ENCODE data around the gene ATL1.
"Not testable (repeated sequence)": the region's sequence is repeated elsewhere in the genome, so short reads cannot be mapped to it uniquely, and the experiment has no call there.

ATL1 gene

GRCh38 chr14:50601394-50601793, 41.4 kb downstream of the ATL1 start:
- DNase-seq (ENCODE audit: low read depth in 3 of 3) = no peak

GRCh38 chr14:50602035-50602434, 42.1 kb downstream of the ATL1 start:
- no peak for DNase-seq (ENCODE audit: low read depth in 3 of 3)

- DNase-seq (ENCODE audit: low read depth in 3 of 3) = no peak
These were observed 43.6 kb downstream of the ATL1 start for GRCh38 chr14:50603565-50603964.

GRCh38 chr14:50605766-50606165, 45.8 kb downstream of the ATL1 start:
- DNase-seq (ENCODE audit: low read depth in 3 of 3) = no peak

GRCh38 chr14:50606468-50606867, 46.5 kb downstream of the ATL1 start:
- DNase-seq (ENCODE audit: low read depth in 3 of 3) = no peak

GRCh38 chr14:50607181-50607580, 47.2 kb downstream of the ATL1 start:
- peak; percentile 13 to 41 (median 30) for DNase-seq (ENCODE audit: low read depth in 3 of 3)

GRCh38 chr14:50607761-50608160, 47.8 kb downstream of the ATL1 start:
- DNase-seq (ENCODE audit: low read depth in 3 of 3) = no peak

- DNase-seq (ENCODE audit: low read depth in 3 of 3) = no peak
These were observed 48.4 kb downstream of the ATL1 start for GRCh38 chr14:50608302-50608851.

- DNase-seq (ENCODE audit: low read depth in 3 of 3) = no peak
These were observed 50.5 kb downstream of the ATL1 start for GRCh38 chr14:50610465-50610864.

GRCh38 chr14:50612806-50613205, 52.9 kb downstream of the ATL1 start:
- no peak for DNase-seq (ENCODE audit: low read depth in 3 of 3)

- no peak for DNase-seq (ENCODE audit: low read depth in 3 of 3)
These were observed 55.1 kb downstream of the ATL1 start for GRCh38 chr14:50615056-50615455.

GRCh38 chr14:50615552-50615951, 55.6 kb downstream of the ATL1 start:
- DNase-seq (ENCODE audit: low read depth in 3 of 3) = no peak

GRCh38 chr14:50616275-50616674, 56.3 kb downstream of the ATL1 start:
- no peak for DNase-seq (ENCODE audit: low read depth in 3 of 3)

- no peak for DNase-seq (ENCODE audit: low read depth in 3 of 3)
These were observed 59.7 kb downstream of the ATL1 start for GRCh38 chr14:50619569-50620141.

- no peak for DNase-seq (ENCODE audit: low read depth in 3 of 3)
These were observed 60.4 kb downstream of the ATL1 start for GRCh38 chr14:50620341-50620740.

GRCh38 chr14:50622978-50623377, 63.0 kb downstream of the ATL1 start:
- DNase-seq (ENCODE audit: low read depth in 3 of 3) = no peak

GRCh38 chr14:50624447-50624846, 64.5 kb downstream of the ATL1 start:
- no peak for DNase-seq (ENCODE audit: low read depth in 3 of 3)

GRCh38 chr14:50624947-50625346, 65.0 kb downstream of the ATL1 start:
- not testable (repeated sequence) for DNase-seq (ENCODE audit: low read depth in 3 of 3)

- DNase-seq (ENCODE audit: low read depth in 3 of 3) = no peak
These were observed 71.5 kb downstream of the ATL1 start for GRCh38 chr14:50631408-50631821.

GRCh38 chr14:50633954-50634353, 74.0 kb downstream of the ATL1 start:
- no peak for DNase-seq (ENCODE audit: low read depth in 3 of 3)

GRCh38 chr14:50635141-50635540, 75.2 kb downstream of the ATL1 start:
- DNase-seq (ENCODE audit: low read depth in 3 of 3) = no peak

- no peak for DNase-seq (ENCODE audit: low read depth in 3 of 3)
These were observed 87.3 kb downstream of the ATL1 start for GRCh38 chr14:50647282-50647681.

- DNase-seq (ENCODE audit: low read depth in 3 of 3) = no peak
These were observed 87.8 kb downstream of the ATL1 start for GRCh38 chr14:50647753-50648152.

GRCh38 chr14:50649691-50650090, 89.7 kb downstream of the ATL1 start:
- no peak for DNase-seq (ENCODE audit: low read depth in 3 of 3)
